Body of pancreas (tissue), 4 donors: ENCODE data around the gene ATP8A2.
"Not testable (repeated sequence)": the region's sequence is repeated elsewhere in the genome, so short reads cannot be mapped to it uniquely, and the experiment has no call there.

Experiments
- CTCF ChIP-seq, 7 experiments: fragments of 450-650 bp in 4 of 7; fragments of 200-600 bp in 3 of 7; sonication (generic) in 3 of 7; IDR thresholded peaks; one replicate each; pipeline ENCODE4 v1.5.1; 2016 to 2019; ENCODE audit warnings: antibody characterized with exemption in 7 of 7
- POLR2A ChIP-seq, 3 donors: fragments of 450-650 bp; IDR thresholded peaks; one replicate each; pipeline ENCODE4 v1.6.1; 2016; ENCODE audit warnings: antibody characterized with exemption in 3 of 3, mild to moderate bottlenecking in 2 of 3

GRCh38 chr13:25572171-25572570 is 200.4 kb downstream of the ATP8A2 start:
- not testable (repeated sequence) for TF ChIP-seq POLR2A, CTCF (IDR thresholded peaks at IDR 0.05)
